Tibial nerve (tissue), 4 donors: Measurements from ENCODE around the gene UBE2O.

Experiments used
- EP300 ChIP-seq, 2 donors: sonication (generic); formaldehyde crosslinking; IDR thresholded peaks; one replicate each; pipeline ENCODE4 v1.6.1; 2017; ENCODE audit warnings: antibody characterized with exemption in 2 of 2, mild to moderate bottlenecking in 1 of 2
- POLR2A ChIP-seq, 2 donors: fragments of 450-650 bp; IDR thresholded peaks; one replicate each; pipeline ENCODE4 v1.6.1; 2017; ENCODE audit warnings: antibody characterized with exemption in 2 of 2, mild to moderate bottlenecking in 2 of 2, moderate library complexity in 2 of 2
- TF ChIP-seq, protein P1 (sequence below), 5 experiments: fragments of 200-600 bp in 3 of 5; fragments of 450-650 bp in 2 of 5; sonication (generic) in 3 of 5; IDR thresholded peaks; one replicate each; pipeline ENCODE4 v1.5.1; 2016 to 2019; ENCODE audit warnings: antibody characterized with exemption in 5 of 5, mild to moderate bottlenecking in 3 of 5, moderate library complexity in 2 of 5

- TF ChIP-seq, protein P1, sequence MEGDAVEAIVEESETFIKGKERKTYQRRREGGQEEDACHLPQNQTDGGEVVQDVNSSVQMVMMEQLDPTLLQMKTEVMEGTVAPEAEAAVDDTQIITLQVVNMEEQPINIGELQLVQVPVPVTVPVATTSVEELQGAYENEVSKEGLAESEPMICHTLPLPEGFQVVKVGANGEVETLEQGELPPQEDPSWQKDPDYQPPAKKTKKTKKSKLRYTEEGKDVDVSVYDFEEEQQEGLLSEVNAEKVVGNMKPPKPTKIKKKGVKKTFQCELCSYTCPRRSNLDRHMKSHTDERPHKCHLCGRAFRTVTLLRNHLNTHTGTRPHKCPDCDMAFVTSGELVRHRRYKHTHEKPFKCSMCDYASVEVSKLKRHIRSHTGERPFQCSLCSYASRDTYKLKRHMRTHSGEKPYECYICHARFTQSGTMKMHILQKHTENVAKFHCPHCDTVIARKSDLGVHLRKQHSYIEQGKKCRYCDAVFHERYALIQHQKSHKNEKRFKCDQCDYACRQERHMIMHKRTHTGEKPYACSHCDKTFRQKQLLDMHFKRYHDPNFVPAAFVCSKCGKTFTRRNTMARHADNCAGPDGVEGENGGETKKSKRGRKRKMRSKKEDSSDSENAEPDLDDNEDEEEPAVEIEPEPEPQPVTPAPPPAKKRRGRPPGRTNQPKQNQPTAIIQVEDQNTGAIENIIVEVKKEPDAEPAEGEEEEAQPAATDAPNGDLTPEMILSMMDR (IDR thresholded peaks at IDR 0.05) = no peak
- TF ChIP-seq POLR2A (IDR thresholded peaks at IDR 0.05) (no peak), EP300 (IDR thresholded peaks at IDR 0.05) (peak in 1 of 2 donors; percentile 54)
These were observed 70.6 kb downstream of the UBE2O start for GRCh38 chr17:76382351-76382802.
